Inflammatory macrophage treated with lipopolysaccharide for 1 hour (primary cell): Measurements from ENCODE around the gene GRIP1.

Experiments used
- DNase-seq, 2 donors: peaks; one replicate each; pipeline ENCODE4 v3.0.0-alpha.2; 2020 to 2022

GRIP1 gene

GRCh38 chr12:66441905-66442559 is 236.8 kb downstream of the GRIP1 start:
- no peak for DNase-seq

GRCh38 chr12:66438601-66439000 is 240.3 kb downstream of the GRIP1 start:
- DNase-seq: no peak

DNA sequence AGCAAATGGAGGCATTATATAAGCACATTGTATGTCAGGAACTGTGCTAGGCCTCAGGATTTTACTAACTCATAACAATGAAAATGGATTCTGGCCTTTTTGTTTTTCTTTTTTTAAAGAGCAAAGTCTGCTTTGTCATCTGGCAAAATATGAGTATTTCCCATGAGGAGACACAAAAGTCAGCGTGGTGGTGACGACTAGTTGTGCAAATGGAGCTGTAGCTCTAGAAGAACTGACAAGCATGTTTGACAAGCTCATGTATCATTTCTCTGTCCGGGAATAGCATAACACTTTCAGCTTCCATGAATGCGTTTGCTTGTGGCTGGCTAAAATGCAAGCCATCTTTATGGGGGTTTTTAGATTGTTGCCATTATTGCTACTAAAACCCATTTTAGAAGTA is 248.8 kb downstream of the GRIP1 start:
- DNase-seq: no peak

- DNase-seq: no peak
Measured at GRCh38 chr12:66428870-66429269, 250.0 kb downstream of the GRIP1 start.

- no peak for DNase-seq
Measured at GRCh38 chr12:66428261-66428660, 250.6 kb downstream of the GRIP1 start.

DNA sequence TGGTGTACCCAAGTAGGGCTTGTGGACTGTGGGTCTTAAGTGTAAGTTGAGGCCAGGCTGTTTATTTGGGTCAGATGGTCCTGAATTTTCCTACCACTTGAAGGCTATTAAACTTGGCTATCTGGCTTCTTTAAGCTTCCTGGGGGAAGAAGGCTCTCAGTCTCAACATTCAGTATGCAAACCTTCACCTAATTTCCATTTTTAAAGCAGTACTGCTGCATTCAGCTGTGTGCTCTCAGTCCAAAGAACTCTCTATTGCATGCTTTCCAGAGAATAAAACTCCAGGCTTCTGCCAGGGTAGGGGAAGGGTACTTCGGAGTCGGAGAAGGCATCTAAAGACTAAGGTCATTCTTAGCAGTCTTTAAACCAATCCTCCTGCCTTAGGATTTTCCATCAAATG is 252.2 kb downstream of the GRIP1 start:
- no peak for DNase-seq

- DNase-seq: no peak
Measured at GRCh38 chr12:66423266-66423665, 255.6 kb downstream of the GRIP1 start.

DNA sequence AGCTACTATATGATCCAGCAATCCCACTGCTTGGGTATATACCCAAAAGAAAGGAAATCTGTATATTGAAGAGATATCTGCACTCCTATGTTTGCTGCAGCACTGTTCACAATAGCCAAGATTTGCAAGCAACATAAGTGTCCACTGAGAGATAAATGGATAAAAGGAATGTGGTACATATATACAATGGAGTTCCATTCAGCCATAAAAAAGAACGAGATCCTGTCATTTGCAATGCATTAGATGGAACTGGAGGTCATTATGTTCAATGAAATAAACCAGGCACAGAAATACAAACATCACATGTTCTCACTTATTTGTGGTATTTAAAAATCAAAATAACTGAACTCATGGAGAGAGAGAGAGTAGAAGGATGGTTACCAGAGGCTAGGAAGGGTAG is 260.0 kb downstream of the GRIP1 start:
- no peak for DNase-seq

DNA sequence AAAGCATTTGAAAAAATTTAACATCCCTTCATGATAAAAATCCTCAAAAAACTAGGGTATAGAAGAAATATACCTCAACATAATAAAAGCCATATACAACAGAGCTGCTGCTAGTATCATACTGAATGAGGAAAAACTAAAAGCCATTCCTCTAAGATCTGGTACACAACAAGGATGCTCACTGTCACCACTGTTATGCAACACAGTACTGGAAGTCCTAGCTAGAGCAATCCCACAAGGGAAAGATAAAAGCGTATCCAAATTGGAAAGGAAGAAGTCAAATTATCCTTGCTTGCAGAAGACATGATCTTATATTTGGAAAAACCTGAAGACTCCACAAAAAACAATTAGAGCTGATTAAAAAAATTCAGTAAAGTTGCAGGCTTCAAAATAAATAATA is 261.7 kb downstream of the GRIP1 start:
- no peak for DNase-seq

DNA sequence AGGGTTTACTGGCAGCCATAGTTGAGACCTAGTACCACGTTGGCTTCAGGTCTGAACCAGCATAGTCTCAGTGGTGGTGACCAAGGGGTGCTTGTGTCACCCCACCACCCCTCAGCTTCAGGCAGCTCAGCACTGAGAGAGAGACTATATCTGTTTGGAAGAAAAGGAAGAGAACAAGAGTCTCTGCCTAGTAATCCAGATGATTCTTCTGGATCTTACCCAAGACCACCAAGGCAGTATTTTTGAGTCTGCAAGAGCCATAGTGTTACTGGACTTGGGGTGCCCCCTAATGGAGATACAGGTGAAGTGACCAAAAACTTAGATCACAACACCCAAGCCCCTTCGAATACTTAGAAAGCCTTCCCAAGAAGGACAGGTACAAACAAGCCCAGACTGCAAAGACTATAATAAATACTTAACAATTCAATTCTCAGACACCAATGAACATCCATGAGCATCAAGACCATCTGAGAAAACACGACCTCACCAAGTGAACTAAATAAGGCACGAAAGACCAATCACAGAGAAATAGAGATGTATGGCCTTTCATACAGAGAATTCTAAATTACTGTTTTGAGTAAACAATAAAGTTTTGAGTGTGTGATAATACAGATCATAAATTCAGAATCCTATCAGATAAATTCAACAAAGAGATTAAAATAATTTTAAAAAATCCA is 269.5 kb downstream of the GRIP1 start:
- peak; percentile 30 to 69 for DNase-seq

GRCh38 chr12:66405395-66405794 is 273.5 kb downstream of the GRIP1 start:
- no peak for DNase-seq

DNA sequence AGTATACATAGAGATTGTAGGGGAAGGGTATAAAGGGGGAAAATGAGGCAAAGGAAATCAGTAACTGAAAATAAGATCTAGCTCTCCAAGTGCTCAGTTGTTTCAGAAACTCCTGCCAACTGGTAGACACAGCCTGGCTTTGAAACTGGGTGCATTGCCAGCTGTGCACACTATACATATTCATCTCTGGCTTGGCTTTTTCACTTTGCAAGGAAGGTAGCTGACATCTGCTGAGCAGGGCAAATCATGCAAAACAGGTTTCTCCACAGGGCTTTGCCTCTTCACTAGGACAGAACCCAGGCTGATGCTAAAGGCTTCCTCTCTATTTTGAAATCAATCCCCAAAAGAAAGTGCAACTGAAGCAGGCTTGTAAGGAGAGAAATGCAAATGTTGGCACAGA is 275.1 kb downstream of the GRIP1 start:
- DNase-seq: no peak

GRCh38 chr12:66399911-66400306 is 279.0 kb downstream of the GRIP1 start:
- no peak for DNase-seq

DNA sequence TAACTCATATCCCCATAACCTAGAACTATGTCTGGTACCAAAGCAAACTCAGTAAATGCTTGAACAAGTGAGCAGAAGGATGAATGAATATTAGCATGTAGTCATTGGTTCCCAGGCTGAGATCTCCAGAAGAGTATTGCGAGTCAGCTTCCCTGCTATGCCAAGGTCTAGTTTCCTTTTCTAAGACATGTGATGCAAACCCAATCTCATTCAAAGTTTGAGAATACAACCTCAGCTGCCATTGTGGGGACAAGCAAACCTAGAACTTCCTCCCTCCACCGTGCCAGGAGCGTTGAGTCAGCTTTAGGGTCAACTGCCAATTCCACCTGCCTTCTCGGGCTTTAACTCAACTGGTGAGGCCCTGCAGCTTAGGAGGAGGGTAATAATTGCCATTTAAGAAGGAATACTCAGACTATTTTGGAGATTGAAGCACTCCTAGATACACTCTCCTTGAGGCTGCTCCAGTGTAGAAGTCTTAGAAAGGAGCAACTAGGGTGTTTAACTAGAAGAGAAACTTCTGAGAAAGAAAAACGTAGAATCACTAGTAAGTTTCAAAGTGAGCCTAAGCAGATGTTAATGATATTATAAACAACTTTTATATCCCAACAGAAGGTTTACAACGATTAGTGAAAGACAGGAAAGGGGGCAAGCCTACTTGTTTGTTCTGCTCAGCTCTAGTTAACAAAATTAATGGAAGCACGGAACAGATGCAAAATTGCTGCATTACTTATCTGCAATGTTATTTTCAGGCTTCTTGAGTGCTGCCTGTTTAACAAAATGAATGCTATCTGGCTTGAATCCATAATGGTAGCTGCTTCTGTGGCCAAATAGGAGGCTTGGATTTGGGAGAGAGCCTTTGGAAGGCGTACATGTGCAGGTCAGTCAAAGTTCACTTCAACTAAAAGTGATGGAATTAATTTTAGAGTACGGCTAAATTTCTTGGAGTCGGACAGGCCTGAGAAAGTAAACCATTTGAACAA is 279.7 kb downstream of the GRIP1 start:
- DNase-seq: peak; percentile 8 to 27

GRCh38 chr12:66397574-66398290 is 281.1 kb downstream of the GRIP1 start:
- no peak for DNase-seq

GRCh38 chr12:66393890-66394289 is 285.0 kb downstream of the GRIP1 start:
- DNase-seq: no peak

GRCh38 chr12:66392266-66392915 is 286.5 kb downstream of the GRIP1 start:
- DNase-seq: no peak

- peak; percentile 80 to 88 for DNase-seq
Measured at GRCh38 chr12:66388517-66388916, 290.4 kb downstream of the GRIP1 start.

- DNase-seq: no peak
Measured at GRCh38 chr12:66387117-66387516, 291.8 kb downstream of the GRIP1 start.

GRCh38 chr12:66380769-66381535 is 297.9 kb downstream of the GRIP1 start:
- peak in 1 of 2 donors; percentile 3 for DNase-seq

DNA sequence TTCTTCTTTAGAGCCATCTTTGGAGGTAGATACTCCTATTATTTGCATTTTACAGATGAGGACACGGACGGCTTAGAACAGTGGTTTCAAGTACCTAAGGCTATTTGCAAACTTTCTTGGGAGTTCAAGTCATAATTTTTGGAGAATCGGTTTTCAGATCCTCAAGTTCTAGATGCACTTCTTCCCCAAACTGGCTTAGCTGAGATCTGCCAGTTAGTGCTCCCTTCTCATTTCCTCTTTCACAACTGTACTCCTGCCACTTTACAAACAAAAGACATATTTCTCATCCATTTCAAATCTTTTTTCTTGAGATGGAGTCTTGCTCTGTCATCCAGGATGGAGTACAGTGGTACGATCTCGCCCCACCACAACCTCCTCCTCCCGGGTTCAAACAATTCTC is 299.3 kb downstream of the GRIP1 start:
- peak; percentile 14 to 46 for DNase-seq

DNA sequence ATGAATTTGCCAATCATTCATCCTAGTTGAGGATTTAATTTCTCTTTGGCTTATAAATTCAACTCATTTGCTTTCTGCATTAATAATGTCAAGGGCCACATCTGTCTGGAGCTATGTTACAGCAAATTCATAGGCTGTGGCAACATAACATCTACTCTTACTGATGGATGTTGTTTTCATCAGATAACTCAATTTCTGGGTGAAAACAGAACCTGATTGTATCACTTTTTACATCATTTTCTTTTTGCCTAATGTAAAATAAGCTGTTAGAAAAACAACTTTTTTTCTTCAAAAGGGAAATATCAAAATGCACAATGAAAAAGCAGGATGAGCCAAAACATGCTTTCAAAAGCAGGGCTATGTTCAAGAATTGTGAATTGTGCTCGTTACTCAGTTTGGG is 303.3 kb downstream of the GRIP1 start:
- DNase-seq: no peak
